ENCODE results near the gene SRBD1.

SRBD1 gene

DNA sequence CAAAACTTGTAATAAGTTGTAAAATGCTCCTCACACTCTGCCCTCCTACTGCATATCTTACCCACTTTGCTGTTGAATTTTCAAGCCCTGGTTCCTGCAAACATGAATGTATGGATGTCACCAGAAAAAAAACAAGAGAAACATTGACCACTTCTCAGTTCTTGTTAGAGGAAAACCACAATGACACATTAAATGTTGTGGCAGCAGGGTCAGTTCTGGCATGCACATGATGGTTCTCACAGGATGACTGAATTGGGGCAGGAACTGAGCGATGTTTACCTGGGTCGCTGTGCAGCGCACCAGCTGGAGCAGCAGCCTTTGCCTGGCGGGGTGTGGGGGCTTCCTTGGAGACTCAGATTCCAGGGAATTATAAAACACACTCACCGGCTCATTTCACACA, 26.4 kb upstream of the SRBD1 start:
- DNase-seq: no peak

DNA sequence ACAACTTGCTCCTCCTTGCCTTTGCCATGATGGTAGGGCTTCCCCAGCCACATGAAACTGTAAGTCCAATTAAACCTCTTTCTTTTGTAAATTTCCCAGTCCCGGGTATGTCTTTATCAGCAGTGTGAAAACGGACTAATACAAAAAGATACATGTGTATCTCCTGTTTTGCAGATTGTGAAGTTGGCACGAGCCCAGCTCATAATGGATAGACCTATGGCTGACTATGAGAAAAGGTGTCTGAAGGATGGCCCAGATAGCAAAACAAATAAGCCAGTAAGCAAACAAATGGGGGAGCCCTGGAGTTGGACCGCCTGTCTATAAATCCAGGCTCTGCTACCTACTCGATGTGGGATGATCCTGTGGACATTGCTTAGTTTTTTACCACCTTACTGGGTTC, 24.9 kb upstream of the SRBD1 start:
- DNase-seq: no peak

DNA sequence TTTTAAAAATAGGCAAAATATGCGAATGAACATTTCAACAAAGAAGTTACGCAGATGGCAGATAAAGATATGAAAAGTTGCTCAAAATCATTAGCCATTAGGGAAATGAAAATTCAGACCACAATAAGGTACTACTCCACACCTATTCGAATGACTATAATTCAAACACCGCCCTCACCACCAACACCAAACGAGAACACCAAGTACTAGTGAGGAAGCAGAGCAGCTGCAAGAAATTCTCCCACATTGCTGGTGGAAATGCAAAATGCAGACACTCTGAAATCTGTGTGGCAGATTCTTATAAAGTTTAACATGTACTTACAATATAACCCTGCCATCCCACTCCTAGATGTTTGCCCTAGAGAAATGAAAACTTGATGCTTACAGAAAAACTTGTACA, 23.2 kb upstream of the SRBD1 start:
- DNase-seq: no peak

DNA sequence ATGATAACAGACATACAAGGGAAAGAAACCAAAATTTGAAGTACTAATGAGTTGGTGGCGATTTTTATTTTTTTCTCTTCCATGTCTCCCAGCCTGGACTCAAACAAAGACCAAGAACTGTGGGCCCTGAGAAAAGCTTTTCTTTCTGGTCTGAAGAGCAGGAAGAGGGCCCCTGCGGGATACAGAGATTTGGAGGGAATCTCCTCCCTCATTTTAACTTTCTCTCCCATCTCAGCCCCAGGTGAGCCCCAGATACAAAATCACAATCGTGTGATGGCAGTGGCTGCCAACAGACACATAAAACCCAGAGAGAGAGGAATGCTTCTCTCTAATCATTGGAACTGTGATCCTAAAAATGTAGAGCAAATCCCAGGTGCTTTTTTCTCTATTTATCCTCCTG, 20.9 kb upstream of the SRBD1 start:
- no peak for DNase-seq

- DNase-seq: no peak
Measured at GRCh38 chr2:45631319-45631718, 20.3 kb upstream of the SRBD1 start.

DNA sequence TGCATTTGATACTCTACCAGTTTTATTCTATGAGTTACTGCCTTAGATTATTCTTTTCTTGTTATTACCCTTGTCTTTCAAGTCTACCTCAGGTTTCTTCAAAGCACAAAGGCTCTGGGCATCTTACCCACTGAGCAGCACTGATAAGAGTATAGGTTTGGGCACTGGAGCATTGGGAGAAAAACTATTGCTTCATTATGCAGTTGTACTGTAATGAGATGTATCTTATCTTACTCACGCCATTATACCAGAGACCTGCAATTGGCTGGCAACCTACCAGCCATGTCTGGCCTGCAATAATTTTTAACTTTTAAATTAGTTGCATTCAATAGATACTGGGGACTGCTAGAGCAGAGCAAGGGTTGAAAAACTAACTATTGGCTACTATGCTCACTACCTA, 18.9 kb upstream of the SRBD1 start:
- DNase-seq: no peak

- DNase-seq: no peak
Measured at GRCh38 chr2:45627911-45628310, 16.8 kb upstream of the SRBD1 start.

DNA sequence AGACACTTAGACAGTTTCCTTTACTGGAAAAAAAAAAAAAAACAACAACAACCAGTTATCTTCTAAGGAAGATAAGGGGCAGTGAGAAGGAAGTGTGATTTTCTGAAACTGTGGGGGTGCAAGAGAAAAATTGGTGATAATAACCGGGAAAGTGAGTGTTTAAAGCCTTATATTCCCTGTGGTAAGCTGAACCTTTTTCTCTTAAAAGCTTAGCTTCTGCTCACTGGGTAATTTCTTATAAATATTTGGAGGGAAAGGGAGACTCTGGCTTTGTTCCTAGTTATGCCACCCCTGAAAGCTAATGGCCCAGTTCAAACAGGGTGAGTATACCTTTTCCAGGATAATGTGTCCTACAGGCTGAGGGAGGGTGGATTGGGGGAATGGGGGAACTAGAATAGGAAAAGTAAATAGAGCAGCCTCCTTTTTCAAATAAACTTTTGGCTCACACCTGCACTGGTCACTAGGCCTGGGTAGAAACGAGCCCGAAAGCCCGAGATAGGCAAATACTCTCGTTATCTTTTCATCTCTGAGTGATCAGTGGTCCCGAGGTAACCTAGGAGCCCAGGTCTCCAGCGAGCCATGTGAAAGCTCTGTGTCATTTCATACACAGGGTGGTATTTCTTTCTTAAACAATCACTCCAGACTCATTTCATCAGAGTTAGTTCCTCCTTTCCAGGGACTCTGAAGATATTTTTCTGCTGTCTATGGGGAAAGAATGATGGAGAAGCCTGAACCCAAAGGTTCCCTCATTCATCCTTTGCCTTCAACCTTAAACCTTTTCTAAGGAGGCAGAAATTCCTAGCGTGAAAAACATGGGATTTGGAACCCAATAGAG, 15.5 kb upstream of the SRBD1 start:
- DNase-seq: no peak

GRCh38 chr2:45625824-45626223, 14.8 kb upstream of the SRBD1 start:
- no peak for DNase-seq

GRCh38 chr2:45623098-45623497, 12.0 kb upstream of the SRBD1 start:
- DNase-seq: no peak

- DNase-seq: no peak
Measured at GRCh38 chr2:45622336-45623075, 11.4 kb upstream of the SRBD1 start.

- no peak for DNase-seq
Measured at GRCh38 chr2:45617496-45617895, 6.4 kb upstream of the SRBD1 start.

DNA sequence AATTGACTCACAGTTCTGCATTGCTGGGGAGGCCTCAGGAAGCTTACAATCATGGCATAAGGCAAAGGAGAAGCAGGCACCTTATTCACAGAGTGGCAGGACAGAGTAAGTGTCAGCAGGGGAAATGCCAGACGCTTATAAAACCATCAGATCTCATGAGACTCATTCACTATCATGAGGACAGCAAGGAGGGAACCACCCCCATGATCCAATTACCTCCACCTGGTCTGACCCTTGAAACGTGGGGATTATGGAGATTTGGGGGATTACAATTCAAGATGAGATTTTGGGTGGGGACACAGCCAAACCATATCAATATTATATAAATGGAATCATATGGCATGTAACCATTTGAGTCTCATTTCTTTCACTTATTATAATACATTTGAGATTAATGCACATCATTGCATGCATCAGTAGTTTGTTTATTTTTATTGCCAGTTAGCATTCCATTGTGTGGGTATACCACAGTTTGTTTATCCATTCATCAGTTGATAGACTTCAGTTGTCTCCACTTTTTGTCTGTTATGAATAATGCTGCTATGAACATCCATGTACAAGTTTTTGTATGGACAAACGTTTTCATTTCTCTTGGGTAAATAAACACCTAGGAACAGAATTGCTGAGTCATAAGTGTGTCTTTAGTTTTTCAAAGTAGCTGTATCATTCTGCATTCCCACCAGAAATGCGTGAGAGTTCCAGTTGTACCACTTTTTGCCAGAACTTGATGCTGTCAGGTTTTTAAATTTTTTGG, 5.8 kb upstream of the SRBD1 start:
- DNase-seq: no peak

DNA sequence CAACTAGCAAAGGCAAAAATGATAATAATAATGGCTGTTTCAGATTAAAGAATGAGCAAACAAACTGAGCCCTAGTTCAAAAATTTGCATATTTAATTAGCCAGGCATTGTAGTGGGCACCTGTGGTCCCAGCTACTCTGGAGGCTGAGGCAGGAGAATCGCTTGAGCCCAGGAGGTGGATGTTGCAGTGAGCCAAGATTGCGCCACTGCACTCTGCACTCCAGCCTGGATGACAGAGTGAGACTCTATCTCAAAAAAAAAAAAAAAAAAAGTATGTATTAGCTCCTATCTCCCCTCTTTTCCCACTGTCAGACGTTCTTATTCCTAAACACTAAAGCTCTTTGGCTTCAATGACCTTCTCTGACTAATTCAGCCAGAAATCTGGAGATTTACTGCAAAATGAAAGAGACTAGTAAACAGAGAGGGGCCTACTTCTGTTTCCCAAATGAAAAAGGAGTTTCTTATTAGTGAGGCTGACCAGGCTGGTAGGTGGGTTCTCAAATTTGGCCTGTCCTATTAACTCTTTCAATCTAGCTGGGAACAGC, 3.9 kb upstream of the SRBD1 start:
- DNase-seq: no peak

DNA sequence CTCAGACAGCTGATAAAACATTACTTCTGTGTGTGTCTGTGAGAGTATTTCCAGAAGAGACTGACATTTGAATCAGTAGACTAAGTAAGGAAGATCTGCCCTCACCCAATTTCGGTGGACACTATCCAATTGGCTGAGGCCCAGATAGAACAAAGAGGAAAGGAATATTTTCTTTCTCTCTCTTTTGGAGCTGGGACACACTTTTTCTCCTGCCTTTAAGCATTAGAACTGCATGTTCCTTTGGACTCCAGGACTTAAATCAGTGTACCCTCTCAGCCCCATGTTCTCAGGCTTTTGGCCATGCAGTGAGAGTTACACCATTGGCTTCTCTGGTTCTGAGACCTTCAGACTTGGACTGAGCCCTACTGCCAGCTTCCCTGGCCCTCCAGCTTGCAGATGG, 3.3 kb upstream of the SRBD1 start:
- DNase-seq: peak in 5 of 56 donors; percentile 1 to 18 (median 3)

GRCh38 chr2:45612731-45613130, 1.7 kb upstream of the SRBD1 start:
- DNase-seq: no peak

DNA sequence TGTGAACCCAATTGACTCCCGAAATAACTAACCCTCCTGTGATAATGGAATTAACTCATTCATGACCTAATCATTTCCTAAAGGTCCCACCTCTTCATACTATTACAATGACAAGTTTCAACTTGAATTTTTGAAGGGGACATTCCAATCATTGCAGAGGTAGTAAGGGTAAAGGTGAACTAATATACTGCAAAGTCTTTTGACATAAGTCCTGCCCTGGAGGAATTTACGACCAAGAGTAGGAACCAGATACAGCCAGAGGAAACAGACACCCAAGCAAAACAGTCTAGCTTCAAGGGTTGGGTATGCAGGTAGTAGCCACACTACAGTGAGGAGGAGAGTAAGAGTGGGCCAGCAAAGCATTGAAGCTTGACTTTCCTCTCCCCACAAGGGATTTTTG, 1.2 kb upstream of the SRBD1 start:
- DNase-seq: no peak

DNA sequence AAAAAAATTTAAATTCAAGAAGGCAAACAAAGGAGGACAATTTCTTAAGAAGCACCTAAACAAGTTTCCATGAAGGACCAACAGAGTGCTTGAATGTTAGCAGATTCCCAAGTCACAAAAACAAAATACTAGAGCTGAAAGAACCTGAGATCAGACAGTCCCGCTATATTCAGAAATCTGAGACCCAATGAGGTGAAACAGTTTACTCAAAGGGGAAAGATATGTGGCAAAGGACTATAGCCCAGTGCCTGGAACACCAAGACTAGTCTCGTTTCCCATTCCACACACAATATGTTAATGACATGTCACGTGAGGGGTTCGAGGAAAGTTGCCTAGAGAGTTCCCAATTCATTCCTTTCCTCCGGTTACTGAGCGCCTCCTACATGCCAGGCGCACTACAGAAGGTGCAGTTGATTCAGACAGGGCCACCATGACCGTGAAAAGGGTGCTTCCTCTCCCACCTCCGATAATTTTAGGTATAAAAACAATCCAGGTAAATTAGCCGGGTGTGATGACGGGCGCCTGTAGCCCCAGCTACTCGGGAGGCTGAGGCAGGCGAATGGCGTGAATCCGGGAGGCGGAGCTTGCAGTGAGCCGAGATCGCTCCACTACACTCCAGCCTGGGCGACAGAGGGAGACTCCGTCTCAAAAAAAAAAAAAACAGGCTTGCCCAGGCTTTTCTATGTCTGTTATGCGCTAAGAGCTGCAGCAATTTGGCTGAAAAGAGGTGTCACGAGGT, 617 bp downstream of the SRBD1 start:
- peak in 52 of 56 donors; percentile 2 to 79 (median 50) for DNase-seq

DNA sequence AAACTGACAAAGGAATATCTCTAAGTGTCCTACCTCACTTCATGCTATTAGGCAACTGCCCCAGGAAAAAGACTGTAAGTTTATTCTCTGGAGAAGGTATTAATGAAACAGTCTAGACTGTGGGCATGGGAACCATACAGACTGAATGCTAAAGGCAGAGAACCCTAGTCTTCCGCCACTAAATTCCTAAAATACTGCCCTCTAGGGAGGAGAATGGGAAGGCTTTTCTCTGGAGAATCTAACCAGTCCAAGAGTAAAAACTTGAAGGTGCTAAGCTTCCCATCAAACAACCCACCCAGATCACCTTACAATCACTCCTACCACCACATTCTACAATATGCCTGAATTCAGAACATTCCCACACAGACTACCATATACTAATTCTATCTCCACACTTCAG, 3.4 kb downstream of the SRBD1 start:
- no peak for DNase-seq

GRCh38 chr2:45606796-45607195, 4.3 kb downstream of the SRBD1 start:
- no peak for DNase-seq

DNA sequence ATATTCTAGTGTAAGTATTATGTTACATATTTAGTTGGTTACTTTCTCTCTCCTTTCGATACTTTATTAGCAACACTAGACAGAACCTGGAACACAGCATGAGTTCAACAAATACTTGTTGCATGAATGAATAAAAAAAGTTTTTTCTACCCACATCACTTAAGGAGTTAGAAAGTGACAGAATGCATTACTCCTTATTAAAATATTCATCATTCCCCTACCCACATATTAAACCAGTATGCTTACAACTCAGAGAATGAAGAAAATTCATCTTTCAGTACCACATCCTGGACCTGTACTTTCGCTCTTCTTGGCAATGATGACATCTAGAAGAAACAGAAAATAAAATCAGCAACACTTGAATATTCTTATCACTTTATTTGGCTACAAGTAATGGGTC, 6.0 kb downstream of the SRBD1 start:
- no peak for DNase-seq
